22Rv1 (cell line): ENCODE measurements around the gene CCDC40.

Experiments used
- ZFX ChIP-seq: fragments of 450-650 bp; IDR thresholded peaks from 2 replicates; pipeline ENCODE4 v1.6.1; 2017; ENCODE audit warnings: antibody characterized with exemption, borderline replicate concordance
- TF ChIP-seq, protein P1 (sequence below): fragments of 450-650 bp; IDR thresholded peaks from 2 replicates; pipeline ENCODE4 v1.5.1; 2017; ENCODE audit warnings: mild to moderate bottlenecking

DNA sequence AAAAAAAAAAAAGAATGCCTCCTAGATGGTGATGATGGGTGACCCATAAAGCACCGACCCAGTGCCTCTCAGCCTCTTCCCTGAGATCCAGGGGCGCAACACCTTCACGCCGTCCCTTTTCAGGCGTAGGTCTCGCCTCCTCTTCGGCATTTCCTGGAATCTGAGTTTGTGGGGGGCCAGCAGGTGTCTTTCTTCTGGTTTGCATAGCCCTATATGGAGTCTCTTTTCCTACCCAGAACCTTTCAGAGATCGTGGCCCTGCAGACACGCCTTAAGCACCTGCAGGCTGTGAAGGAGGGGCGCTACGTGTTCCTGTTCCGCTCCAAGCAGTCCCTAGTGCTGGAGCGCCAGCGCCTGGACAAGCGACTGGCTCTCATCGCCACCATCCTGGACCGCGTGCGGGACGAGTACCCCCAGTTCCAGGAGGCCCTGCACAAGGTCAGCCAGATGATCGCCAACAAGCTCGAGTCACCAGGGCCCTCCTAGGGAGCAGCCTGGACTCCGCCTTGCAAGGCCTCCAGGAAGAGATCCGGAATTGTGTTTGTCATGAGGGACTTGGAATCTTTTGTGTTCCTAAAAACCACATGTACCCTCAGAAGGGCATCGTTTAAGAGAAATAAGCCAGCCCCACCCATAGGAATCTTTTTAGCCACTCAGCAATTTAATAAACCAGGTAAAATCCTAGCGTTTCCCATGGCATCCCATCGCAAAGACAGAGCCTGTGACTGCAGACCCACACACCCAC, 63.0 kb downstream of the CCDC40 start:
- TF ChIP-seq, protein P1, sequence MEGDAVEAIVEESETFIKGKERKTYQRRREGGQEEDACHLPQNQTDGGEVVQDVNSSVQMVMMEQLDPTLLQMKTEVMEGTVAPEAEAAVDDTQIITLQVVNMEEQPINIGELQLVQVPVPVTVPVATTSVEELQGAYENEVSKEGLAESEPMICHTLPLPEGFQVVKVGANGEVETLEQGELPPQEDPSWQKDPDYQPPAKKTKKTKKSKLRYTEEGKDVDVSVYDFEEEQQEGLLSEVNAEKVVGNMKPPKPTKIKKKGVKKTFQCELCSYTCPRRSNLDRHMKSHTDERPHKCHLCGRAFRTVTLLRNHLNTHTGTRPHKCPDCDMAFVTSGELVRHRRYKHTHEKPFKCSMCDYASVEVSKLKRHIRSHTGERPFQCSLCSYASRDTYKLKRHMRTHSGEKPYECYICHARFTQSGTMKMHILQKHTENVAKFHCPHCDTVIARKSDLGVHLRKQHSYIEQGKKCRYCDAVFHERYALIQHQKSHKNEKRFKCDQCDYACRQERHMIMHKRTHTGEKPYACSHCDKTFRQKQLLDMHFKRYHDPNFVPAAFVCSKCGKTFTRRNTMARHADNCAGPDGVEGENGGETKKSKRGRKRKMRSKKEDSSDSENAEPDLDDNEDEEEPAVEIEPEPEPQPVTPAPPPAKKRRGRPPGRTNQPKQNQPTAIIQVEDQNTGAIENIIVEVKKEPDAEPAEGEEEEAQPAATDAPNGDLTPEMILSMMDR = no peak
- no peak for TF ChIP-seq ZFX
